Measurements from ENCODE around the gene WDFY2. TPM values are rescaled to one million over a fixed set of nuclear protein-coding genes. Genes with fewer than 3 reads are reported as not detected.
A peak's percentile ranks its signal among the peaks of the same experiment; 100 is the strongest.
"Not testable (repeated sequence)": the region's sequence is repeated elsewhere in the genome, so short reads cannot be mapped to it uniquely, and the experiment has no call there.

Gene WDFY2
- total and polyA plus RNA-seq, 2 experiments from 2014 or later: 11.4 to 24.0 TPM

- not testable (repeated sequence) for H3K36me3 ChIP-seq (ENCODE audit: insufficient read depth); H3K4me3 Mint-ChIP-seq; H3K27me3 Mint-ChIP-seq (ENCODE audit: insufficient read depth, low read depth, poor library complexity); H4K20me1 ChIP-seq (replicated peaks; ENCODE audit: insufficient read depth); H3K27me3 ChIP-seq (ENCODE audit: insufficient read depth); H3F3A ChIP-seq (replicated peaks; ENCODE audit: low read depth); H3K27ac Mint-ChIP-seq; H3K4me3 ChIP-seq; ATAC-seq; H2AFZ ChIP-seq; H3K9me2 ChIP-seq (ENCODE audit: insufficient read depth); H3K27ac ChIP-seq (ENCODE audit: low read depth); H3K4me2 ChIP-seq; DNase-seq (ENCODE audit: low spot score)
- Histone ChIP-seq H3K79me2 (replicated peaks; ENCODE audit: insufficient read depth) (peaks cover 99% of the 10 kb centered on the region), H3K4me1 (ENCODE audit: insufficient read depth) (peaks cover 11% of the 10 kb centered on the region)
- H3K36me3 Mint-ChIP-seq (ENCODE audit: low read depth): peaks cover 52% of the 10 kb centered on the region
- H3K9me3 Mint-ChIP-seq: peaks cover 42% of the 10 kb centered on the region
- H3K4me1 Mint-ChIP-seq: peaks cover 20% of the 10 kb centered on the region
These were observed 67.9 kb downstream of the WDFY2 start for GRCh38 chr13:51652193-51652592.

DNA sequence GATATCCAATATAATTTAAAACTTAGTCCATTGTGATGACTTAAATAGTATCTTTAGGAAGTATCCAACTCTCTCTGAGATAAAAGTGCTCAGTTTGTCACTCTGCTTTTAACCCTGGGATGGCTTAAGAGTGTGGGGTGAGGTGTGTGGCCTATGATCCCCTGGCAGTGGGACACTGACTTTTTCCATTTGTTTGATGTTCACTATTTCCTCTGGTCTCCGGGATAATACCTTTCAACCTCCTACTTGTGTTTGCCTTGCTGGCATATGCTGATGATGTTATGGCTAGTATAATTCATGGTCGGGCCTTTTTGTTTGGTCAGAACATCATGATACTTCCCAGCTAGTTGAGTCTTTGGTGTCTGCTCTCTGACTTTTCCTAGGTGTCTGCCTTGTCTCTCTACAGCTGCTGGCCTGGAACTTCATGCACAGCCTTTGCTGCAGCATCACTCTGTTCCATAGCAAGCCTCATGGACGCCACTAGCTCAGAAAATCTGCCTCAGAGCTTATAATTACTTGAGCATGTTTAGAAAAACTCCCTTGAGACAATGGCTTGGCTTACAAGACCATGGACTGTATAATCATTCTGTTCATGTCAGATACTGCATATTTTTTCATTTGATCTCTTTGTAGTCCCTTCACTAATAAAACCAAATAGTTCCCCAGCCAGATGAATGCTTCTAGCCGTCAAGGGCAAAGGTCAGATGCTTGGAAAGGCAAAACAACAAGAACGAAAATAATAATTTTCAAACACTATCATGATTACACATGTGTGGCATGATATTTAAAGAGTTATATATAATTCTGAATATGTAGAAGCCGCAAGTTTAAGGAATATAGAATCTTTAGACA is 75.2 kb downstream of the WDFY2 start:
- Histone ChIP-seq H3F3A (replicated peaks; ENCODE audit: low read depth) (no peaks in the 10 kb centered on the region), H4K20me1 (replicated peaks; ENCODE audit: insufficient read depth) (peaks cover 5% of the 10 kb centered on the region; the same call in 1 of the 2 replicates), H2AFZ (no peak overlapping the region), H3K79me2 (replicated peaks; ENCODE audit: insufficient read depth) (peaks cover 83% of the 10 kb centered on the region), H3K9me2 (ENCODE audit: insufficient read depth) (no peaks in the 10 kb centered on the region), H3K4me1 (ENCODE audit: insufficient read depth) (peaks cover 21% of the 10 kb centered on the region), H3K36me3 (ENCODE audit: insufficient read depth) (no peaks in the 10 kb centered on the region), H3K4me2 (no peak overlapping the region), H3K27ac (ENCODE audit: low read depth) (no peak overlapping the region), H3K4me3 (no peak overlapping the region), H3K27me3 (ENCODE audit: insufficient read depth) (no peaks in the 10 kb centered on the region)
- no peak for TF ChIP-seq POLR2AphosphoS5 (IDR thresholded peaks at IDR 0.05; ENCODE audit: low read depth)
- TF ChIP-seq ZNF114 (CRISPR knock-in tag; IDR thresholded peaks at IDR 0.05): no peak
- no peak for TF ChIP-seq CREB1 (CRISPR knock-in tag; IDR thresholded peaks at IDR 0.05; ENCODE audit: low read depth)
- no peak for TF ChIP-seq NANOG (IDR thresholded peaks at IDR 0.05; ENCODE audit: borderline replicate concordance)
- TF ChIP-seq REST (IDR thresholded peaks at IDR 0.05; ENCODE audit: unreplicated experiment): no peak
- TF ChIP-seq EZH2phosphoT487 (IDR thresholded peaks at IDR 0.05; ENCODE audit: unreplicated experiment): no peak
- no peak for TF ChIP-seq STAT1 (IDR thresholded peaks at IDR 0.05; ENCODE audit: unreplicated experiment)
- TF ChIP-seq, protein P1, sequence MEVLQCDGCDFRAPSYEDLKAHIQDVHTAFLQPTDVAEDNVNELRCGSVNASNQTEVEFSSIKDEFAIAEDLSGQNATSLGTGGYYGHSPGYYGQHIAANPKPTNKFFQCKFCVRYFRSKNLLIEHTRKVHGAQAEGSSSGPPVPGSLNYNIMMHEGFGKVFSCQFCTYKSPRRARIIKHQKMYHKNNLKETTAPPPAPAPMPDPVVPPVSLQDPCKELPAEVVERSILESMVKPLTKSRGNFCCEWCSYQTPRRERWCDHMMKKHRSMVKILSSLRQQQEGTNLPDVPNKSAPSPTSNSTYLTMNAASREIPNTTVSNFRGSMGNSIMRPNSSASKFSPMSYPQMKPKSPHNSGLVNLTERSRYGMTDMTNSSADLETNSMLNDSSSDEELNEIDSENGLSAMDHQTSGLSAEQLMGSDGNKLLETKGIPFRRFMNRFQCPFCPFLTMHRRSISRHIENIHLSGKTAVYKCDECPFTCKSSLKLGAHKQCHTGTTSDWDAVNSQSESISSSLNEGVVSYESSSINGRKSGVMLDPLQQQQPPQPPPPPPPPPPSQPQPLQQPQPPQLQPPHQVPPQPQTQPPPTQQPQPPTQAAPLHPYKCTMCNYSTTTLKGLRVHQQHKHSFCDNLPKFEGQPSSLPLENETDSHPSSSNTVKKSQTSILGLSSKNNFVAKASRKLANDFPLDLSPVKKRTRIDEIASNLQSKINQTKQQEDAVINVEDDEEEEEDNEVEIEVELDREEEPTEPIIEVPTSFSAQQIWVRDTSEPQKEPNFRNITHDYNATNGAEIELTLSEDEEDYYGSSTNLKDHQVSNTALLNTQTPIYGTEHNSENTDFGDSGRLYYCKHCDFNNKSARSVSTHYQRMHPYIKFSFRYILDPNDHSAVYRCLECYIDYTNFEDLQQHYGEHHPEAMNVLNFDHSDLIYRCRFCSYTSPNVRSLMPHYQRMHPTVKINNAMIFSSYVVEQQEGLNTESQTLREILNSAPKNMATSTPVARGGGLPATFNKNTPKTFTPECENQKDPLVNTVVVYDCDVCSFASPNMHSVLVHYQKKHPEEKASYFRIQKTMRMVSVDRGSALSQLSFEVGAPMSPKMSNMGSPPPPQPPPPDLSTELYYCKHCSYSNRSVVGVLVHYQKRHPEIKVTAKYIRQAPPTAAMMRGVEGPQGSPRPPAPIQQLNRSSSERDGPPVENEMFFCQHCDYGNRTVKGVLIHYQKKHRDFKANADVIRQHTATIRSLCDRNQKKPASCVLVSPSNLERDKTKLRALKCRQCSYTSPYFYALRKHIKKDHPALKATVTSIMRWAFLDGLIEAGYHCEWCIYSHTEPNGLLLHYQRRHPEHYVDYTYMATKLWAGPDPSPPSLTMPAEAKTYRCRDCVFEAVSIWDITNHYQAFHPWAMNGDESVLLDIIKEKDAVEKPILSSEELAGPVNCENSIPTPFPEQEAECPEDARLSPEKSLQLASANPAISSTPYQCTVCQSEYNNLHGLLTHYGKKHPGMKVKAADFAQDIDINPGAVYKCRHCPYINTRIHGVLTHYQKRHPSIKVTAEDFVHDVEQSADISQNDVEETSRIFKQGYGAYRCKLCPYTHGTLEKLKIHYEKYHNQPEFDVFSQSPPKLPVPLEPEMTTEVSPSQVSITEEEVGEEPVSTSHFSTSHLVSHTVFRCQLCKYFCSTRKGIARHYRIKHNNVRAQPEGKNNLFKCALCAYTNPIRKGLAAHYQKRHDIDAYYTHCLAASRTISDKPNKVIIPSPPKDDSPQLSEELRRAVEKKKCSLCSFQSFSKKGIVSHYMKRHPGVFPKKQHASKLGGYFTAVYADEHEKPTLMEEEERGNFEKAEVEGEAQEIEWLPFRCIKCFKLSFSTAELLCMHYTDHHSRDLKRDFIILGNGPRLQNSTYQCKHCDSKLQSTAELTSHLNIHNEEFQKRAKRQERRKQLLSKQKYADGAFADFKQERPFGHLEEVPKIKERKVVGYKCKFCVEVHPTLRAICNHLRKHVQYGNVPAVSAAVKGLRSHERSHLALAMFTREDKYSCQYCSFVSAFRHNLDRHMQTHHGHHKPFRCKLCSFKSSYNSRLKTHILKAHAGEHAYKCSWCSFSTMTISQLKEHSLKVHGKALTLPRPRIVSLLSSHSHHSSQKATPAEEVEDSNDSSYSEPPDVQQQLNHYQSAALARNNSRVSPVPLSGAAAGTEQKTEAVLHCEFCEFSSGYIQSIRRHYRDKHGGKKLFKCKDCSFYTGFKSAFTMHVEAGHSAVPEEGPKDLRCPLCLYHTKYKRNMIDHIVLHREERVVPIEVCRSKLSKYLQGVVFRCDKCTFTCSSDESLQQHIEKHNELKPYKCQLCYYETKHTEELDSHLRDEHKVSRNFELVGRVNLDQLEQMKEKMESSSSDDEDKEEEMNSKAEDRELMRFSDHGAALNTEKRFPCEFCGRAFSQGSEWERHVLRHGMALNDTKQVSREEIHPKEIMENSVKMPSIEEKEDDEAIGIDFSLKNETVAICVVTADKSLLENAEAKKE (CRISPR knock-in tag; IDR thresholded peaks at IDR 0.05): no peak
- no peak for TF ChIP-seq CTCF (conservative IDR thresholded peaks at IDR 0.05; ENCODE audit: low read depth in 2 of 2)
- Mint-ChIP-seq H3K4me1 (peaks cover 35% of the 10 kb centered on the region), H3K36me3 (ENCODE audit: low read depth) (peaks cover 32% of the 10 kb centered on the region), H3K27ac (peak overlapping the region; percentile 17; the same call in 1 of the 2 replicates), H3K9me3 (peaks cover 12% of the 10 kb centered on the region), H3K4me3 (no peak overlapping the region), H3K27me3 (ENCODE audit: insufficient read depth, low read depth, poor library complexity) (peaks cover 2% of the 10 kb centered on the region)
- DNase-seq (ENCODE audit: low spot score) (no peak), ATAC-seq (no peak)
